Activated naive CD8-positive, alpha-beta T cell treated with anti-CD3 and anti-CD28 coated beads, Interleukin-2, amount 10 ng/mL, durations not matched to agents 7 days and 5 days (primary cell): Measurements from ENCODE around the gene IGF2BP2. TPM values are rescaled to one million over a fixed set of nuclear protein-coding genes. Genes with fewer than 3 reads are reported as not detected.

Experiments
- ATAC-seq: fragments of 150-1000 bp; cut with Tn5 transposase; one replicate; pipeline ENCODE4 v1.10.0; 2021; ENCODE audit warnings: low read depth, moderate library complexity
- POLR2A ChIA-PET: fragments of 350-600 bp; sonication (Branson Sonifier 250); formaldehyde crosslinking; loops from one replicate; lab custom pipeline; 2021; ENCODE audit warnings: antibody characterized with exemption; lab: Charles Lee
- DNase-seq: peaks from one replicate; pipeline ENCODE4 v3.0.0; 2021
- H3K27ac Mint-ChIP-seq: one replicate; pipeline ENCODE4 v1.8.0; 2022; ENCODE audit warnings: mild to moderate bottlenecking, mixed read lengths
- H3K27me3 Mint-ChIP-seq: one replicate; pipeline ENCODE4 v1.8.0; 2022; ENCODE audit warnings: mild to moderate bottlenecking, moderate library complexity, mixed read lengths
- H3K36me3 Mint-ChIP-seq: one replicate; pipeline ENCODE4 v1.8.0; 2021; ENCODE audit warnings: mild to moderate bottlenecking, mixed read lengths
- H3K4me1 Mint-ChIP-seq: one replicate; pipeline ENCODE4 v1.8.0; 2021; ENCODE audit warnings: mixed read lengths
- H3K4me3 Mint-ChIP-seq: one replicate; pipeline ENCODE4 v1.8.0; 2022; ENCODE audit warnings: mild to moderate bottlenecking, moderate library complexity, mixed read lengths
- H3K9me3 Mint-ChIP-seq: one replicate; pipeline ENCODE4 v1.8.0; 2021; ENCODE audit warnings: mixed read lengths
- microRNA-seq: library from miRNA; unstranded; fragments of <30 nt; microRNA quantifications from one replicate; pipeline ENCODE4 v1.2.0, GENCODE V29; 2022
- total RNA-seq, 2 experiments: library from RNA; stranded (reverse); gene quantifications; one replicate each; pipeline ENCODE4 v1.2.3, GENCODE V29; 2021

Gene IGF2BP2
- total RNA-seq, 2 experiments from 2014 or later: 0.11 to 1.2 TPM

DNA sequence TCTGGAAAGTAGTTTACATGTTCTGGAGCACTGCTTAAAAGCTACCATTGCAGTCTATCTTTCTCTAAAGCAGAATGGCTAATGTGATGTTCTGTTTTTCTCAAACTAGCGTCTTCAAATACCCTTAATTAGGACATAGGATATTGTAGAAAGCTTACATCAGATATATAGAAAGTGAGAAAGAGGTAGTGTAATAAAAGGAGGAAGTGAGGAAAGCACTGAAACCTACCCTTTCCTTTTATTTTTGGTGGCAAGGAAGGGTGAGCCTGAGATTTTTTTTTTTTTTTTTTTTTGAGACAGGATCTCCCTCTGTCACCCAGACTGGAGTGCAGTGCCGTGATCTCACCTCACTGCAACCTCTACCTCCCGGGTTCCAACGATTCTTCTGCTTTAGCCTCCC lies 229.3 kb downstream of the IGF2BP2 start:
- Mint-ChIP-seq H3K36me3 (peaks cover 12% of the 10 kb centered on the region), H3K9me3 (no peaks in the 10 kb centered on the region), H3K4me1 (peaks cover 7% of the 10 kb centered on the region), H3K27me3 (no peaks in the 10 kb centered on the region), H3K27ac (peak overlapping the region; percentile 16), H3K4me3 (no peak overlapping the region)
- POLR2A ChIA-PET: interaction anchor here (2.0 kb wide), 1 partner anchor 9 kb away, joined by 6 read pairs; the partner anchor contains the start of gene SENP2
- DNase-seq: no peak
- ATAC-seq: no peak

DNA sequence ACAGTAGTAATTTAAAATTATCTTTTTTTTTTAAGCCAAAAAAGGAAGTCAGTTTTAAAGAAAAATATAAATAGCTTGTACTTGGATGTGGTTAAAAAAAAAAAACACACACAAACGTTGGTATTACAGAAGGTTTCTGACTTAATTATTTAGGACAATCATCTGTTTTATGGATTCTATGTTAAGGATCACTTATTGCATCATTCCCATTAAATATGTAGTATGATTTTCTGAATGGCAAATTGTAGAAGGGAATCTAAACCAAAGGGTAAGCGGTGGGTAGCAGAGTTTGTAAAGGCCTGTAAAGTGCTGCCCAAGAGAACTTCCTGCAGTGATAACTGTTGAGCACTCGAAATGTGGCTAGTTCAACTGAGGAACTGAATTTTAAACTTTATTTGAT lies 230.8 kb downstream of the IGF2BP2 start:
- no peak overlapping the region for H3K27ac Mint-ChIP-seq
- H3K9me3 Mint-ChIP-seq: no peaks in the 10 kb centered on the region
- DNase-seq (no peak), ATAC-seq (no peak)
- no peaks in the 10 kb centered on the region for H3K27me3 Mint-ChIP-seq
- no peak overlapping the region for H3K4me3 Mint-ChIP-seq
- peaks cover 12% of the 10 kb centered on the region for H3K36me3 Mint-ChIP-seq
- POLR2A ChIA-PET: no interaction called here
- peaks cover 9% of the 10 kb centered on the region for H3K4me1 Mint-ChIP-seq

Small RNA genes within 50 kb of the gene (microRNA-seq; reads per million reads assigned to microRNA genes)
- not detected for gene MIR548AQ

Other genes starting within 250 kb of the IGF2BP2 start
- 10 to 100 TPM; 31.4 to 32.4 TPM for gene SENP2, start 238.7 kb downstream of the IGF2BP2 start, total RNA-seq
- gene TRA2B, start 113.0 kb upstream of the IGF2BP2 start, total RNA-seq: 100 to 1,000 TPM; 222 to 243 TPM